ENCODE data around the gene PYGM.
A peak's percentile ranks its signal among the peaks of the same experiment; 100 is the strongest.

PYGM gene

DNA sequence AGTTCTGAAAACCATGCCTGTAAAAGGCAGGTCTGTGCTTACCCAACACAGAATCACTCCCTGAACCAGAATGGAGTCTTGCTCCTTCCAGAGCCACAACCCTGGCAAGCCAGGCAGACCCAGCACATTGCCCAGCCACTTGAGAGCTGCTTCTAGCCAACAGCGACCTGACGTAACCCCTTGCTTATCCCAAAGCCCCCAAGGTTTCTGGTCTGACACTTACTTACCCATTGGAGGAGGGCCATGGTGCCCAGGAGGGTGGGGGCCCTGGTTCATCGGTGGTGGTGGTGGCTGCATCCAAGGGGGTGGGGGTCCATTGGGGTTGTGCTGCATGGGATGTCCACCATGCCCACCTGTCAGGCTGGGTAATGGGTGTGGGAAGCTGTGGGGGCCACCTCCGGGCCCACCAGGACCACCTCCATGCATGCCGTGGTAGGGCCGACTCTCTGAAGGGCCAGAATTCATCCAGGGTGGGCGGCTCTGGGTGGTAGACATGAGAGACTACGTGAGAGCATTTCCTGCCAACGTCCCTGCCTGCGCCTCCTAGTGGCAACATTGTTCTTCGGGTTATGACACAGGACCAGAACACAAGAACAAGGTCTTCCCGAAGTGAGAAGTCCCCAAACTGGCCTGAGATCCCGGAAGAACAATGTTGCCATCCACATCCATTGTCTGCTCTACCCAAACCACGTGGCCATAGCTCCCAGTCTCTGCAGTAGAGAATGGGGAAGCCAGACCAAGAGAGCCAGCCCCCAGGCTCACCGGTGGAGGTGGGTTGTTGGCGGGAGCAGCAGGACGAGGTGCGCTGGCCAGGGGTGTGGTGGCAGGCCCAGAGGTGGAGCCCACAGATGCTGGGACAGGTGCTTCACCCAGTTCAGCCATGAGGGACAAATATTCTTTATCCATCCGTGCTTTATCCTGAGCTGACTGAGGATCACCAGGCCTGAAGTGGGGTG, 7.8 kb upstream of the PYGM start:
- DNase-seq (ENCODE audit: low spot score) = peak; percentile 69

DNA sequence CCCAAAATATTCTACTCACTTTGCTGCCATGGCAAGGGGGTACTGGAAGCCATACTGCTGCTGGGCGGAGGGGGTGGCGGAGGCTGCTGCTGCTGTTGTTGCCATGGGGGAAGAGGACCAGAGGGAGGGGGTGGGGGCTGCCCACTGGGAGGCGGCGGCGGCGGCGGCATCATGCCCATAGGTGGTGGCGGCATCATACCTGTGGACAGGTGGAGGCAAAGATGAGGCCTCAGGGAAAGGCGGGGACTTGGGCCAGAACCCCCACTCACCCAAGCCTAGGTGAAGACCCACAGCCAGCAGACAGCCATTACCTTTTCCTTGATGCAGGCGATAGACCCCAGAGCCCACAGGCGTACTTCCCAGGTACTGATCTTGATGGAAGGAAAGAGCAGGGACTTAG, 7.1 kb upstream of the PYGM start:
- DNase-seq (ENCODE audit: low spot score) = no peak

- DNase-seq (ENCODE audit: low spot score) = peak; percentile 60
Measured at GRCh38 chr11:64765851-64766665, 6.3 kb upstream of the PYGM start.

GRCh38 chr11:64765291-64765850, 5.6 kb upstream of the PYGM start:
- no peak for DNase-seq (ENCODE audit: low spot score)

- DNase-seq (ENCODE audit: low spot score) = no peak
Measured at GRCh38 chr11:64764753-64765152, 5.0 kb upstream of the PYGM start.

GRCh38 chr11:64764040-64764611, 4.4 kb upstream of the PYGM start:
- no peak for DNase-seq (ENCODE audit: low spot score)

DNA sequence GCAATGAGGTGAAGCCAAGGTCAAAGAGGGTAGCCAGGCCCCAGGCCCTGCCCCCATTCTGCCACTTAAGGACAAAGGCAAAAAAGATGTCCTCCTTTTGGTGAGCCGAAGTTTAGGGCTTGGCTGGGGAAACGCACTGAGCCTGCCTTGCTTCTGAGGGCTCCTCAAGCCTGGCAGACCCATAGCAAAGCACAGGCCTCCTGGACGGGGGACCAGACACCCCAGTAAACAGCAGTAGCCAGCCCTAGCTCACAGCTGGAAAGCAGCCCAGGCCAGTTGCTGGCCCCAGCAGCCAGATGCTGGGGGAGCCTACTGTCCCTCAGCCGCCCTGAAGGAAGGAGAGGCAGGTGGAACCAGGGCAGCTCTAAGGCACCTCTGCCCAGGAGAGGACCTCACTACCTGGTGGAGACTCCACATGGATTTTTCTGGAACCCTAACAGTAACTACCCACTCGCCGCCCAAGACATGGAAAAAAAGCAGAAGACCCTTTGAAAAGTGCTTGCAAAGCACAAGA, 3.8 kb upstream of the PYGM start:
- DNase-seq (ENCODE audit: low spot score) = no peak

DNA sequence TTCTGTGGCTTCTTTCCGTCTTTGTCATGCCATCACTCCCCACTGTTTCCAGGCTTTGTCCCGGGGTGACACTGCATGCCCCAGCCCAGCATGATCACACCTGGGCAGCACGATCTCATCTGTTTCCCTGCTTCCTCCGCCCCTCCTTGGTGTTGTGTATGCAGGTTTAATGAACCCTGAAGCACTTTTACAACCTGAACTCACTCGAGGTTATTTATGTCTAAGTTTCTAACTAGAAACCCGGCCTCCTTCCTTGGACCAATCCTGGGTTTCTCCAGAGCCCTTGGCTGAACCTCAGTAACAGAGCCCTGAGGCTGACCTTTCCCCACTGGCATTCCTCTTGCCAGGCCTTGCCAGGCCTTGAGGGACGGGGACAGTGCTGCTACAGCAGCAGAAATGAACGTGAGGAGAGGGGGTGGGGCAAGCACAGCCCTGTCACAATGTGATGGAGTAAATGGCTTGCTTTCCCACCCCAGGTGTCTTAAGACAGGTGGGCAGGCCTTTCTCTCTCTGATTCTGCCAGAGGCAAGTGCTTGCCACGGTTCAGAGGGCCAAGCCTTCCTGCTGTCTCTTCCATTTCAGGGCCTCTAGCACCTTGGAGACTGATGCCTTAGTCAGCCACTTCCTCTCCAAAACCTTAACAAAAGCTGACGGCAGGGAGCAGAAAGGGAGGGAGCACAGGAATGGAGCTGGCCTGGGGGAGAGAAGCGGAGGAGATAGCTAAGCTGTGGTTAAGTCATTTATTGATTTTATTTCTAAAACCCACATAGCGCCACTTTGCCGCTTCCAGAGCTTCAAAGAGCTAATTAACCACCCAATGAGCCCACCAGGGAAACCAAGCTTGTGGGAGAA, 3.1 kb upstream of the PYGM start:
- no peak for DNase-seq (ENCODE audit: low spot score)

DNA sequence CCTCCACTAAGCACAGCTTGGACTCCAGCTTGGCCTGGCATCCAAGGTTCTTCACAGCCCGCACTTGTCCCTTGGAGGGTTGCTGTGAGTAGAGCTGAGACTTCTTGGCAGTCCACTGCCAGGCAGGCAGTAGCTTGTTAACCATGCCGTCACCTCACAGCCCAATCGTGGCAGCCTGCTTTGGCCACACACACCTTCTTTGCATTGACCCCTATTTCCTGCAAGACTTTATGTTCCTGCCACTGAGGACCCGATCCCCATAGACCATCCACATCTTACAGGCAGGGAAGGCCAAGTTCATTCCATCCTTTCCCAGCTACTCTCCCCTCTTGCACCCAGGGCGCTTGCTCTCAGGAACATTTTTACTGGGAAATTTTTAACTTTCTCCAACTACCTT, 2.5 kb upstream of the PYGM start:
- peak; percentile 66 for DNase-seq (ENCODE audit: low spot score)

- DNase-seq (ENCODE audit: low spot score) = no peak
Measured at GRCh38 chr11:64760759-64761420, 1.1 kb upstream of the PYGM start.

DNA sequence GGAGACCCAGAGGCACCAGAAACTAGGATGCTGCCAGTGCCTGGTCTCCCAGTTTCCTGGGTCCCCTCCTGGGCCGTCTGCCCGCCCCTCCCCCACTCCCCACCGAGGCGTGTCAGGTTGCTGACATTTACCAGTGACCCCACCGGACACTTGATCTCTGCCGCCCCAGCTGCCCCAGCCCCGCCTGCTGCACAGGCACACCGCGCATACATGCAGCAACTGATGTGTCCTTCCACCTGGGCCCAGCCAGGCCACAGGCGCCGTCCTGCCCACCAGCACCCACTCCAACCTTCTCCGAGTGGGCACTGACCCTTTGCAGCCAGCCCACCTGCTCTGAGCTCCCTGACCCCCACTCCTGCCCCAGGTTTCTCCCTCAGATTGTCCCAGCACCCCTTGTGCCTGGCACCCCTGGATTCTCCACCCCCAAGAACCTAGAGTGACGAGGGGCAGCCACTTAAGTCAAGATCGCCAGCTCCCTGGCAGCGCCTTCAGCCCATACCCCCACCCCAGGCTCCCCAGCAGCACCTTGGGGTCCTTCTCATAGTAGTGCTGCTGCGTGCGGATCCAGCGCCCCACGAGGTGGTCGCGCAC, 548 bp downstream of the PYGM start:
- peak; percentile 67 for DNase-seq (ENCODE audit: low spot score)

DNA sequence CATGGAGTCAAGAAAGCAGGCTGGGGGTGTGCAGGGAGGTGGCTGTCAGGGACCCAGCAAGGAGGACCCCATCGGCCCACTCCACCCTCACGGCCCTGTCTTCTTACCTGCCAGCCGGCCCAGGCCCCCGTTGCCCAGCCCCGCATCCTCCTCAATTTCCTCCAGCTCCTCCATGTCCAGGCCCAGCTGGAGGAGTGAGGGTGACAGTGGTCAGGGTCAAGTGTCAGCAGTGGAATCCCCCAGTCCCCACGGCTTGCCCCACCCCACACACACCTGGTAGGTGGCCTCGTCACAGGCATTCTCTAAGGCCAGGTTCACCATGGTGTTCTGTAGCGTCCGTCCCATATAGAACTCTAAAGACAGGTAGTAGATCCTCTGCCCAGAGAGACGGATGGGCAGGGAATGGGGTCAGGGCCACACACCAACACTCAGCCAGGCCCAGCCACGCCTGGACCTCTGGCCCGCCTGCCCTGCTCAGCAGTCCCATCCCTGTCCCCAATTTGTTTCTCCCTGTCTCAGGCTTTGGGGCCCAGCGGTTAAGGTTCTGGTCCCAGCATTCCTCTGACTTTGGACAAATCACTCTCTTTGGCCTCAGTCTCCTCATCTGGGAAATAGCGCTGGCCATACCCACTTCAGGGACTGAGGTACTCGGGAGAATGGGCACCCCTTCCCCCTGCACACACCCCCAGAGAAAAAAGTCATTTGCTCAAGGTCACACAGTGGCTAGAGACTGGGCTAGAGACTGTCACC, 1.3 kb downstream of the PYGM start:
- no peak for DNase-seq (ENCODE audit: low spot score)

DNA sequence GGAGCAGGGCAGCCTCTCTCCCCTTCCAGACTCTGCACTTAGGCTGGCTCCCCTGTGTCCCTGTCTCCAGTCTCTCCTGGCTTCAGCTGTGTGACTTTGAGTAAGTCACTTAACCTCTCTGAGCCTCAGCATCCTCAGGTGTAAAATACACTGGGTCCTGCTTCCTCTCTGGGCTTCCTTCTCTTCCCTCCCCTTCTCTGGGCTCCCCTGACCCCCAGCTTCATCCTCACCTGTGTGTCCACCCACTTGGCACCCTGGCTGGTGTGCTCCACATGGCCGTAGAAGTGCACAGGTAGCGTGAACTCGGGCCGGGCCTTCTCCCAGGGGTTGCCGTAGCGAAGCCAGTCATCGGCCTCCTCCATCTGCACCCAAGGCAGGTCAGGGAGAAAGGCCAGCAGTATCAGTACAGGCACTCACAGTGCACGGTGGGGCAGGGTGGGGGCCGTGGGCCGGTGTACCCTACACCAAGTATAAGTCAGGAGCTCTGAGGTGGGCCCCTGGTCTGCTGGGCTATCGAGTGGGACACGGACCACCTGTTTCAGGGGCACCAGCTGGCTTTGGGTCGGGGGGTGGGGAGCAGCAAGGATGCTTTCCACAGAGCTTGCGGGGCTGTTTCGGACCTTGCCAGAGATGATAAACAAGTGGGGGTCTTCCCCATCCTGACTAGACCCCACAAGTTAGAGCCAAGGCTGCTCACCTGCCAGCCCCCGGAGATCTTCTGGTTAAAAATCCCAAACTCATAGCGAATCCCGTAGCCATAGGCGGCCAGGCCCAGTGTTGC, 2.0 kb downstream of the PYGM start:
- peak; percentile 60 for DNase-seq (ENCODE audit: low spot score)

DNA sequence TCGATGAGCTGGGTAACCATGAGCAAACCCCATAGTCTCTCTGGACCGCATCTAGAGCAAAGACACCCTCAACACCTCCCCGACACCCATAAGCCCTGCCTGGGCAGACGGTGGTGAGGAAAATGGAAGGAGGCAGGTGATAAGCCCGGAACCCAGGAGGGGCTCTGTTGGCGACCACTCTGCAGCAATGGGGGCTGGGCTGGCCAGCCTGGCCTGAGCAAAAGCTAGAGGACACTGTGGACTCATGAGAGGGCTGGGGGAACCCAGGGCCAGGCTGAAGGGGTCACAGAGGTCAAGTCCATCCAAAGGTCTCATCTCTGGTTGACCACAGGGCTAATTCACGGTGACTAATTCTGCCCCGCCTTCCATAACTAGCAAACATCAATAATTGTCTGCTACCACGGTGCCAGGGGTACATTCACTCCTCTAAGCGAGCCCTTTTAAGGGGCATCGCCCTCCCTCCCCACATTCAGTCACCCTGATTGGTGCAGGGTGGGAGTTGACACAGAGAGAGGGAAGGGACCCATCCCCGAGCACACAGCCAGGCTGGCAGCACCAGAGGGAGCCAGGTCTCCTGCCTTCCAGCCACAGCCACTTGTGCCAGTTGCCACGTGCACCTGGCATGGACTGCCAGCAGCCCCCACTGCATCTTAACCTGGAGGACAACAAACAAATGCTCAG, 4.0 kb downstream of the PYGM start:
- no peak for DNase-seq (ENCODE audit: low spot score)

- no peak for DNase-seq (ENCODE audit: low spot score)
Measured at GRCh38 chr11:64754919-64755662, 4.7 kb downstream of the PYGM start.

DNA sequence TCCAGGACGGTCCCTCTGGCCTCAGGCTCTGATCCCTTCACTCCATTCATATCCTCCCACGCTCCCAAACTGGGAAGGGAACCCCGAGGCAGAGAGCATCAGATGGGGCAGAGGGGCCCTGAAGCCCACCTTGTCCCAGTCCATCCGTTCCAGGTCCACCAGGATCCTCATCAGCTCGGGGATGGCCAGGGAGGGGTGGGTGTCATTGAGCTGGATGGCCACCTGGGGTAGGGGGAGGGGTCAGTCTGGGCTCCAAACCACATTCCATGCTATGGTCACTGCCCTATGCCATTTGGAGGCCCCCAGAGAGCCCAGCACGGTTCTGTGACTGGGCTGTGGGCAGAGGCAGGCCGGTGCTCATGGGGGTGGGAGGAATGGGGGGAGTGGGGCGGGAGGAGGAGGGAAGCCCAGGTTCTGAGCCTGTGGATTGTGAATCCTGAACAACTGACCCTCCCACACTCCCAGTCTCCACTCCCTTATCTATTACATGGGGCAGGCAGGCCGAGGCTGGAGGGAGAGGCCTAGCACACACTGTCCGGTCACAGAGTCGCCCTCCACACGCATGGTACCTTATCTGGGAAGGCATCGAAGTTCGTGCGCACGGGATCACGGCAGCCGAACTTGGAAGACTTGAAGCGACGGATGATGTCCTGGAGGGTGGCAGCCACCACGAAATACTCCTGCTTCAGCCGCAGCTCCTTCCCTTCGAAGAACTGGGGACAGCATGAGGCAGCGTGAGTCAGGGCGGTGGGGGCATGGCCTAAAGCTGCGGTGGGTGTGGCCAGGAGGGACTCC, 5.5 kb downstream of the PYGM start:
- DNase-seq (ENCODE audit: low spot score) = peak; percentile 58
